GM13977 (cell line): ENCODE results near the gene GGA1.
"Not testable (repeated sequence)": the region's sequence is repeated elsewhere in the genome, so short reads cannot be mapped to it uniquely, and the experiment has no call there.

Source experiments
- DNase-seq: peaks from one replicate; pipeline ENCODE4 v3.0.0; 2012; ENCODE audit warnings: low spot score
- in situ Hi-C: fragments of 300-500 bp; cut with MboI; formaldehyde crosslinking; loops from one replicate; pipeline ENCODE4 v1.12.0; 2022; ENCODE audit warnings: low sequenced_read_pairs, low pct_unique_long_range_greater_than_20kb, mixed read lengths, inconsistent platforms; ENCODE audit not compliant: unreplicated experiment
- TF ChIP-seq, protein P1 (sequence below): IDR thresholded peaks from 2 replicates; pipeline ENCODE4 v1.5.1; 2012; ENCODE audit warnings: mild to moderate bottlenecking, control low read depth; ENCODE audit not compliant: insufficient read depth; ENCODE audit errors: extremely low read depth, missing control alignments

GGA1 gene

DNA sequence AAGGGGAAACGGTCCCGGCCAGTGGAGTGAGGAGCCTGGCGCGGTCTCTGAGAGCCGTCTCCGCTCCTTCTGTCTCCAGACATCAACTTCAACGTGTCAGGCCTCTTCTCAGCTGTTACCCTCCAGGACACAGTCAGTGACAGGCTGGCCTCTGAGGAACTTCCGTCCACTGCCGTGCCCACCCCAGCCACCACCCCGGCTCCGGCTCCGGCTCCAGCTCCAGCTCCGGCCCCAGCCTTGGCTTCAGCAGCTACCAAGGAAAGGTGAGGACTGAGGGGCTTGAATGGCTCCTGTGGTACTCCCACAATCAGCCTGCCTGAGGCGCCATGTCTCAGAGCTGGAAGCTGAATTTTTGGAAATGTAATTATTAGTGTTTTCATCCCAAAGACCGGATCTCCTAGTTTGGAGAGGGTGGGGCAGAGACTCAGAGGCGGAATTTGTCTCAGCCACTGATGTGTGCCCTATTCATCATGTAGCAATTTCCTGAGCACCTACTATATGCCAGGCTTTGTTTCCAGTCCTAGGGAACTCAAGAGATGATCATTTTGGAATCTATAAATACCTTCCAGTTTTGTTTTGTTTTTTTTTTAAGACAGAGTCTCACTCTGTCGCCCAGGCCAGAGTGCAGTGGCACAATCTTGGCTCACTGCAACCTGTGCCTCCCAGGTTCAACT lies 42.0 kb downstream of the GGA1 start:
- DNase-seq: no peak
- in situ Hi-C loops: no loop called here

DNA sequence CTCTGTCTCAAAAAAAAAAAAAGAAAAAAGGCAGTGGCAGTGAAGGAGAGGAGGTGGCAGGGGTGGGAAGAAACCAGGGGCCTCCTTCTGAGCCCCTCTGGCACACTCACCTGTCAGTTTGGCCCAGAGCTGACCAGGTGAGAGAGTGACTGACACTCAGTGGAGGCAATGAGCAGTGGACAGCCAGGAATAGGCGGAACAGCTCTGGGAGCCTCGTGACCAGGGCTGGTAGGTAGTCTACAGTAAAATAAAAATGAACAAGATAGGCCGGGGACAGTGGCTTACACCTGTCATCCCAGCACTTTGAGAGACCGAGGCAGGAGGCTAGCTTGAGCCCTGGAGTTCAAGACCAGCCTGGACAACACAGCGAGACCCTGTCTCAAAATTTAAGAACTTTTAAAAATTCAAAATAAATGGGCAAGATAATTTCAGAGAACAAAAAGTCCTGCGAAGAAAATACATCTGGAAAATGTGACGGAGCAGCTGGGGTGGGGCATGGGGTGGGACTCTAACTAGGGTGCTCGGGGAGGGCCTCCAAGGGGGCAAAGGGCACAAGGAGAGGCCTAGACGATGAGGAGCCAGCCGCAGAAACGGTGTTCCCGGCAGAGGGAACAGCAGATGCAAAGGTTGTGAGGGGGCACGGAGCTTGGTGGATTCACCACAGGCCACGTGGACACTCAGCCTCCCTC lies 46.1 kb downstream of the GGA1 start:
- DNase-seq: no peak
- in situ Hi-C loops: no loop called here
- TF ChIP-seq, protein P1, sequence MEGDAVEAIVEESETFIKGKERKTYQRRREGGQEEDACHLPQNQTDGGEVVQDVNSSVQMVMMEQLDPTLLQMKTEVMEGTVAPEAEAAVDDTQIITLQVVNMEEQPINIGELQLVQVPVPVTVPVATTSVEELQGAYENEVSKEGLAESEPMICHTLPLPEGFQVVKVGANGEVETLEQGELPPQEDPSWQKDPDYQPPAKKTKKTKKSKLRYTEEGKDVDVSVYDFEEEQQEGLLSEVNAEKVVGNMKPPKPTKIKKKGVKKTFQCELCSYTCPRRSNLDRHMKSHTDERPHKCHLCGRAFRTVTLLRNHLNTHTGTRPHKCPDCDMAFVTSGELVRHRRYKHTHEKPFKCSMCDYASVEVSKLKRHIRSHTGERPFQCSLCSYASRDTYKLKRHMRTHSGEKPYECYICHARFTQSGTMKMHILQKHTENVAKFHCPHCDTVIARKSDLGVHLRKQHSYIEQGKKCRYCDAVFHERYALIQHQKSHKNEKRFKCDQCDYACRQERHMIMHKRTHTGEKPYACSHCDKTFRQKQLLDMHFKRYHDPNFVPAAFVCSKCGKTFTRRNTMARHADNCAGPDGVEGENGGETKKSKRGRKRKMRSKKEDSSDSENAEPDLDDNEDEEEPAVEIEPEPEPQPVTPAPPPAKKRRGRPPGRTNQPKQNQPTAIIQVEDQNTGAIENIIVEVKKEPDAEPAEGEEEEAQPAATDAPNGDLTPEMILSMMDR: no peak

More for the DNA sequence above, 42.0 kb downstream of the GGA1 start:
- TF ChIP-seq, protein P1: no peak

DNA sequence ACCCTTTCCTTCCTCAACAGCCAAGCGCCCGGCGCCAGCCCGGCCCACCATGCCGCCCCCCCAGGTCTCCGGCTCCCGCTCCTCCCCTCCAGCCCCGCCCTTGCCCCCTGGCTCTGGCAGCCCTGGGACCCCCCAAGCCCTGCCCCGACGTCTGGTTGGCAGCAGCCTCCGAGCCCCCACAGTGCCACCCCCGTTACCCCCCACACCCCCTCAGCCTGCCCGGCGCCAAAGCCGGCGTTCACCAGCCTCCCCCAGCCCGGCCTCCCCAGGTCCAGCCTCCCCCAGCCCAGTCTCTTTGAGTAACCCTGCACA lies 46.6 kb downstream of the GGA1 start:
- in situ Hi-C loops: no loop called here
- TF ChIP-seq, protein P1: no peak
- DNase-seq: no peak

DNA sequence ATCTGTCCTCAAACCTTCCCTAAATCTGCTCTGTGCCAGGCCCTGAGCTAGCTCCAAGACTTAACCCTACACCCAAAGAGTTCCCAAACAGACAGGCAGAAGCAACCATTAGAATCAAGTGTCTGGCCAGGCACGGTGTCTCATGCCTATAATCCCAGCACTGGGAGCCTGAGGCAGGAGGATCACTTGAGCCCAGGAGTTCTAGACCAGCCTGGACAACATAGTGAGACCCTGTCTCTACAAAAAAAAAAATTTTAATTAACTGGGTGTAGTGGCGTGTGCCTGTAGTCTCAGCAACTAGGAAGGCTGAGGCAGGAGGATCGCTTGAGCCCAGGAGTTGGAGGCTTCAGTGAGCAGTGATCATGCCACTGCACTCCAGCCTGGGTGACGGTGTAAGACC lies 47.9 kb downstream of the GGA1 start:
- in situ Hi-C loops, DNase-seq: not testable (repeated sequence)

DNA sequence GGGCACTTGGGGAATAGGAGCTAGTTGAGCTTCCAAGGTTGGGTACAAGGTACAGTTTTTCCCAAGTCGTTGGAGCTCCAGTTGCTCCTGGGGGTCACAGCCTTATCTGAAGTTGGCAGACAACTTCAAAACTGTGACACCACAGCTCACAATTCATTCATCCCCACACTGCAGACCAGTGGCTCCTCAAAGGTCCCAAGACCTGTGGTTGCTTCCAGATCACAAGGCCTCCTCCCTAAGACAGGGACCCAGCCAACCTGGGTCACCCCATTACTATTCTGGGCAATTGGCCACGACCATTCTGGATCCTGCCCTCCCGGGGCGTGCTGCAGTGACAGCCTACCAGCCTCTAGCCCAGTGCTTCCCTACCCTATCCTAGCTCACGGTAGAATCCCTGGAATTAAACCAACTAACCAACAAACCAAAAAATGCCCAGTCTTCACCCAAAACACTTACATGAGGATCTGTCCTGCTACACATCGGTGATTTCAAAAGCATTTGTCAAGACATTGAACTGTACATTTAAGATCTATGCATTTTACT lies 49.0 kb downstream of the GGA1 start:
- peak; percentile 50 for DNase-seq
- TF ChIP-seq, protein P1: no peak
- in situ Hi-C loops: no loop called here

DNA sequence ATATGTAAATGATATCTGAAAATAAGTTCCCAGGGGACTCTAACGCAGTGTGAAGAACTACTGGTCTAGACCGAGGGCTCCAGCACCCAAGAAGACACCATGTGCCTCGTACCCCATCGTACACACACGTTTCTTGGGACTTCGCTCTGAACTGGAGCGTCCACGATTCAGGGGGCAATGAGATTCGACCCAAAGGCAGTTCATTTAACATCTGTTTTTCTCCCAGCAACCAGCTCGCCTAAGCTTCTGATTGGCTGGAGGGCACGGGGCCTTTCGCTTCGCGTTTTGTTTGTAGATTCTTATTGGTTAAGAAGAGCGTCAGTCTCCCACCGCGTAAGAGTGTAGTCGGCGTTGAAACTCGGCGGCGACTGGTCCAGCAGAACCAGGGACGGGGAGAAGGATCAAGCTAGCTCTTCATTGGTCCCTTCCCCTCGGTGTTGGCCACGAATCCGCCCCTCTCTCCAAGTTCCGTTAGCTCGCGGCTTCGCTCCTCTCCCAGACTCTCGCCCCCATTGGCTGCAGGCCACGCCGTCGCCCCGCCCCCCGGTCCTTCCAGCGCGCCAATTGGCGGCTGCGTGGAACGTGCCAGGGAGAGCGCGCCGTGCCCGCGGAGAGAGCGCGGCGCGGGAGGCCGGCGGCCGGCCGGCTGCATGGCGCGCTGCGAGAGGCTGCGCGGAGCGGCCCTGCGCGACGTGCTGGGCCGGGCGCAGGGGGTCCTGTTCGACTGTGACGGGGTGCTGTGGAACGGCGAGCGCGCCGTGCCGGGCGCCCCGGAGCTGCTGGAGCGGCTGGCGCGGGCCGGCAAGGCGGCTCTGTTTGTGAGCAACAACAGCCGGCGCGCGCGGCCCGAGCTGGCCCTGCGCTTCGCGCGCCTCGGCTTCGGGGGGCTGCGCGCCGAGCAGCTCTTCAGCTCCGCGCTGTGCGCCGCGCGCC lies 49.8 kb downstream of the GGA1 start, which contains the start of gene PDXP:
PDXP (plus strand) TSS at position 591 of the 933 bp plus-strand sequence; CDS start at position 651, 60 bp downstream.
- DNase-seq: peak; percentile 99
- in situ Hi-C loops: no loop called here
- TF ChIP-seq, protein P1: no peak
